Measurements from ENCODE around the gene TMEM74B.
"Not testable (repeated sequence)": the region's sequence is repeated elsewhere in the genome, so short reads cannot be mapped to it uniquely, and the experiment has no call there.

TMEM74B gene

DNA sequence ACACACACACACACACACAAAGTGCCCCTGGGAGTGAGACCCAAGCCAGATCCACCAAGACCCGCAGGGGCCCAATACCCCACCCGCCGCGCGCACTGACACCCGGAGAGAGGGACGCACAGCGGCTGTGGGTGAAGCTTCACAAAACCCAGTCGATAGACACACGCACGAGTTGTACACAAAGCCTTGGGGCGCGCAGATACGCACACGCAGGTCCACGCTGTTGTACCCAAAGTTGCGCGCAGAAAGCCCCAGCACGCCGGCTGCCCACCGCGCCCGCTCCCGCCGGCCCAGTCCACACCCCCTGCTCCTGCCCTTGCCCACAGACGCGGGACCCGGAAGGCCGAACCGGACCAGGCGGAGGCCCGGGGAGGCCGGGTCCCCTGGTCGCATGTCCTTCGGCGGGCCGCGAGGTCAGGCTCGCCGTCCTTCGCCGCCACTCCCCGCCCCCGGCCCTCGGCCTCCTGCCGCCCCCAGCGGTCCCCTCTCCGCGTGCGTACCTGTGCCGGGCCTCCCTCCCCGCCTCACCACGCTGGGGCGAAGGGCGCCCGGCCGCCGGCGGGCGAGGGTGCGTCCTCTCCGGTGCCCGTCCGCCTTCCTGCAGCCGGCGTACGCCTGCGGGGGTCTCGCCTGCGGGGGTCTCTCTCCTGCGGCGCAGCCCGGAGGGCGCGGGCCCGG is at the start of gene TMEM74B:
TSS of gene TMEM74B (minus strand) at position 344 of the 678 bp plus-strand sequence. CDS start 1,180 bp downstream, outside the sequence.
- peak; percentile 32 for DNase-seq

GRCh38 chr20:1232286-1233111 is 47.7 kb upstream of the TMEM74B start:
- DNase-seq, result no peak

GRCh38 chr20:1229541-1229940 is 44.8 kb upstream of the TMEM74B start:
- DNase-seq, result no peak

GRCh38 chr20:1225783-1226654 is 41.2 kb upstream of the TMEM74B start, which contains the start of gene RAD21L1:
Gene RAD21L1 (plus strand): TSS chr20:1226044. CDS start chr20:1228454, 2,410 bp downstream.
- peak; percentile 15 for DNase-seq

DNA sequence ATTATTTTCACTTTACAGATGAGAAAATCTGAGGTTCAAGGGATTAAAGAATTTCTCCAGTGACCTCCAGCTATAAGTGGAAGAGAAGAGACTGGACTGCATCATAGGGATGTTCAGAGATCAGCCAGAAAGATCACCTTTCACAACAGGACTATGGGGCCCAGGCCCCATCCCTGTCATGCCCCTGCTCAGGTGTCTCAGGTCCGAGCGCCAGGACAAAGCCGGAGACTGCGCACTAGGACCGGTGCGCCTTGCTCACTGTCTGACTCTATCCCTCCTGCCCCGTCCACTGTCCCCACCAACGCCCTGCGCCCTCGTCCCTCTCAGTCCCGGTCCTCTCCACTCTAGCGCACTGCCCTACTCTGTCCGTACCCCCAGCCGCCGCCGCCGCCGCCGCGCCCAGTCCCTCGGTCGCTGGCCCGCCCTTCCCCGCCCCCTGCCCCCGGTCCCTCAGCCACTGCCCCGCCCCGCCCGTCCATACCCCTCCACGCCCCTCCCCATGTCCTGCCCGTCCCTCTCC is 40.5 kb upstream of the TMEM74B start:
- no peak for DNase-seq

DNA sequence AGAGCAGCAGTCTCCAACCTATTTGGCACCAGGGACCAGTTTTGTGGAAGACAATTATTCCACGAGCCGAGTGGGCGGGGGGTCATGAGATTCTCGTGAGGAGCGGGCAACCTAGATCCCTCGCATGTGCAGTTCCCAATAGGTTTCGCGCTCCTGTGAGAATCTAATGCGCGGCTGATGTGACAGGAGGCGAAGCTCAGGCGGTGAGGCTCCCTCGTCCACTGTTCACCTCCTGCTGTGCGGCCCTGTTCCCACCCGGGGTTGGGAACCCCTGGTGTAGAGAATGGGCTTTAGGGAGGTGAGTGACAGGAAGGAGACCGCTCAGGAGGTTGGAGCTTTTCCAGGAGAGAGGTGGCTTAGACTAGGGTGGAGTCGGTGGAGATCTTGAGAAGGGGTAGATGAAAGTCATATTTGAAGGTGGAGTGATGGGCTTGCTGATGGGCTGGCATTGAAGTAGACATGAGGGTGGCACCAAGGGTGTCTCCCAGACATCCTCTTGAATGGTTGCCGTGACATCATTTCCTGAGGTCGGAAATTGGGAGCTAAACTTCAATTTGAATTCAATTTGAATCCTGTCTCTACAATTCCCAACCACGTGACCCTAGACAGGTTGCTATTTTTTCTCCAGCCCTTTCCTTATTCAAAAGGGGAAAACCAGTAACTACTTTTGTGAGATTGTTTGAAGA is 39.6 kb upstream of the TMEM74B start:
- DNase-seq, result no peak

GRCh38 chr20:1222750-1223149 is 38.0 kb upstream of the TMEM74B start:
- DNase-seq, result not testable (repeated sequence)

DNA sequence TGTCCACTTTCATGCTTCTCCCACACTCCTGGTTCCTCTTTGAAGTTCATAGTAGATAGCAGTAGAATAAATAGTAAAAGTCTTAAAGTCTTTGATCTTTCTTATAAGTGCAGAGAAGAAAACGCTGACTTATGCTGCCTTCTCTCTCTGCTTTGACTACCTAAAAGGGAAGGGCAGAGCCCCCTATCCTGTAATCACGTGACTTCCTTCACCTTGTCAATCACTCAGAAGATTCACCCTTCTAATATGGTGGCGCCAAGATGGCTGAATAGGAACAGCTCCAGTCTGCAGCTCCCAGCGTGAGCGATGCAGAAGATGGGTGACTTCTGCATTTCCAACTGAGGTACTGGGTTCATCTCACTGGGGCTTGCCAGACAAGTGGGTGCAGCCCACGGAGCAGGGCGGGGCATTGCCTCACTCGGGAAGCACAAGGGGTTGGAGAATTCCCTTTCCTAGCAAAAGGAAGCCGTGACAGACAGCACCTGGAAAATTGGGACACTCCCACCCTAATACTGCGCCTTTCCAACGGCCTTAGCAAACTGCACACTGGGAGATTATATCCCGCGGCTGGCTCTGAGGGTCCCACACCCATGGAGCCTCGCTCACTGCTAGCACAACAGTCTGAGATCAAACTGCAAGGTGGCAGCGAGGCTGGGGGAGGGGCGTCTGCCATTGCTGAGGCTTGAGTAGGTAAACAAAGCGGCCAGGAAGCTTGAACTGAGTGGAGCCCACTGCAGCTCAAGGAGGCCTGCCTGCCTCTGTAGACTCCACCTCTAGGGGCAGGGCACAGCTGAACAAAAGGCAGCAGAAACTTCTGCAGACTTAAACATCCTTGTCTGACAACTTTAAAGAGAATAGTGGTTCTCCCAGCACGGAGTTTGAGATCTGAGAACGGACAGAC is 32.0 kb upstream of the TMEM74B start:
- DNase-seq, result not testable (repeated sequence)

- no peak for DNase-seq
Observed at GRCh38 chr20:1215386-1216170, 30.8 kb upstream of the TMEM74B start.

GRCh38 chr20:1214838-1215261 is 30.1 kb upstream of the TMEM74B start:
- no peak for DNase-seq

DNA sequence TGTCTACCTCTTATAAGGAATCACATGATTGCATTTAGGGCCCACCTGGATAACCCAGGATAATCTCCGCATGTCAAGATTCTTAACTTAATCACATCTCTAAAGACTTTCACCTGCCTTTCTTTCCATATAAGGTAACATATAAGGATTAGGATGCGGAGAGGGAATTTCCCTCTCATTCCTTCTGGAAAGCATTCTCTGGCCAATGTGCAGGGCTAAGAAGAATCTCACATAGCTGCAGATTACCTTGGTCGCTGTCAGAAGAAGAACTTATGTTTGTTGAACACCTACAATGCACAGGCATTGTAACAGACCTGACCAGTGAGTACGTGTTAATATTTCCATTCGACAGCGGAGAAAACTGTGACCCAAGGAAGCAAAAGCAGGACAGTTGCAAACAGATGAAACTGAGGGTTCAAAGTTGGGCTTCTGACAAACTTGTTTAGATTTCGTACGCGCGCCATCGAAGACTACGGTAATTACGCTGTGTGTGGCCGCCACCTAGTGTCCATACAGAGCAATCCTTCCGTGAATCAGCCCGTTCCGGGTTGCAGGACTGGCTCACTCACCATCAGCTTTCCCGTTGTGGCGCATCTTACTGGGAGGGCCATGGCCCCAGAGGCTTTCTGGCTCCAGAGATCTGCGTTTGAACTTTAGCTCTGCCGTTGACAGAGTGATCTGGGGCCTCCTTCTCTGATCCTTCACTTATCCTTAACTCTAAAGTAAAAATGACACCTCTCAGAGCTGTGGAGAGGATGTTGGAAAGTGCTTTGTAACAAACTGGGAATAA is 28.0 kb upstream of the TMEM74B start:
- peak; percentile 37 for DNase-seq

- no peak for DNase-seq
Observed at GRCh38 chr20:1212023-1212422, 27.2 kb upstream of the TMEM74B start.

GRCh38 chr20:1210501-1210900 is 25.7 kb upstream of the TMEM74B start:
- DNase-seq, result no peak

DNA sequence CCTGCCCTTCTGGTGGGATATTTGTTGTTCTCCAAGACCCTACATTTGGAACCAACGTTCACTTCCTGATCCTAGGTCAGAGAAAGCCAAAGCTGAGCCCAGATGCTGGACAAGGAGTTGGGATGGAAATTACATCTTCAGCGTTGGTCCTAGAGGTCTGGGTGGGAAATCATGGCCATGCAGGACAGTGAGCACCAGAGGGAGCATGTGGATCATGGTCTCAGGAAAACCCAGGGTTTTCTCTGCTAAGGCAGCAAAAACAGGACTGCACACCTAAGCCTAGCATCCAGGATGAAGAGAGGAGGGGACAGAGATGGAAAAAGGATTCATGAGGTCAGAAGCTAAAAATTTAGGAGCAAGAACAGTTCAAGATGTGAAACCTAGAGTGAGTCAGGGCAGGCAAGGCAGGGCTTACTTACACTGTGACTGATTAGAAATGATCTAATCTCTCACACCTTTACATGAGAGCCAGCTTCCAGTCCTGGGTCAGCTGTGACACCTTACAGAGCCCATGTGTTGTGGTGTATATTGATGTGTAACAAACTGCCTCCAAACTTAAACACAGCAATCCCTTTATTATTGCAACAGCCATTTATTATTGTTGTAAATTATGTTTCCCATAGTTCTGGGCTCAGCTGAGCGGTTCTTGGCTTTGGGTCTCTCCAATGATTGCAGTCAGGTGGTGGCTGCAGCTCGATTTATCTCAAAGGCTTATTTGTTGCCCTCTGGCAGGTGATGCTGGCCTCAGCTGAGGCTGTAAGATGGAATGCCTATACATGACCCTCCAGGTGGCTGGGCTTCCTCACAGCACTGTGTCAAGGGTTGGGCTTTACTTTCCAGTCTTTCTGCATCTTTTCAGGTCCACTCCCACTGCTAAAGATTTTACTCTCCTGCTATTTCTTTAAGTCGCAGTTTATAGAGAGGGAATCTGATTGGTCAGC is 24.9 kb upstream of the TMEM74B start:
- no peak for DNase-seq

DNA sequence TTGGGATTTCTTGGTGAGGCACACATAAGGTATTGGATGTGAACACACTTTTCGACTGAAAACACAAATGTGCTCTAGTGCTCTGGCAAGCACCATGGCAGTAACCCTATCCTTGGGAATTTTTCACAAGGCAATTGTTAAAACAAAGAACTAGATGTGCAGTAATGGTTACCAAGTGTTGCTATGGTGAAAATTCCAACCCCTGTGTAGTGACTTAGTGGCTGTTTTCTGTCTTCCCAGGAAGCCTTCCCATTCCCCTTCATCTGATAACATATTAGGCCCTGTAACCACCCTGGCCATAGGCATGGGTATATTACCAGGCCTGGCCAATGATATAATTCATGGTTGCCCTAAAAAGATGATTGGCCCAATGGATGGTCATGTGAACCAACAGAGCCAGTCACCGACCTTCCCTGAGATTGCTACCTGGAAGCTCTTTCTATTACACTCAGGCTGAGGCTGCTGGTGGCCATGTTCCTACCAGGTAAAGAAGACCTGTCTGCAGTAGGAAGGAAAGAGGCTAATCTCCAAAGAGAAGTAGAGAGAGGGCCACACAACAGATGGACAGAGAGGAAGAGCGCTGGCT is 22.6 kb upstream of the TMEM74B start:
- no peak for DNase-seq

DNA sequence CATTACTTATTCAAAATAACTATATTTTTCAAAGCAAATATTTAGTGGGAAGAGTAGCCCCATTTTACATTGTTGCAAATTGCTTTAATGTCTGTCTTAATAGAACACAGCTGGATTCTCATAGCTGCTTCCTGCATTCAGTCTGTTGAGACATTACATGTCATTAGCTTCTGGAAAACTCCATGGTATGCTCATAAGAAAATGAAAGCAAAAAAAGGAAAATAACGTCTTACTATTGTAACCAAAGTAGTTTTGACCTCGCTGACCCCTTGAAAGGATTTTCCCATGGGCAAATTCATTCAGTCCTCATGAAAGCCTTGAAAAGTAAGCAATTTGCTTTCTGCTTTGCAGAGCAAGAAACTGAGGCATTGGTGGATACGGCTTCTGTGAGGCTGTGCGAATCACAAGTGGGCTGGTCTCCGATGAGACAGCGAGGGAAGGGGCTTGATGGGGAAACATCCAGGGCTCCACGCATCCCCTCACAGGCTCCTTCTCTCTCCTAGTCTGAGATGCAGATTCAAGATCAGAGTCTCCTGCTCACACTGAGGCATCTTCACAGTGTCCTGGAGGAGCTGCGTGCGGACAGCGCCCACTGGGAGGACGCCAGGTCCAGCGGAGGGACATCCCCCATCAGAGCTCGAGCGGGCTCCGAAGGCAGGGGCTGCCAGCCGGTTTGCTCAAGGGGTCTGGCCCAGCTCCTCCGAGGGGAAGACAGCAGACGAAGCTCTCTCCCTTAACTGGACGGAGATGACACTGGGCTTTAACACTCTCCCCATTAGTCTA is 21.8 kb upstream of the TMEM74B start:
- DNase-seq, result no peak

GRCh38 chr20:1205802-1206201 is 21.0 kb upstream of the TMEM74B start:
- no peak for DNase-seq

All from COR-L47 (cell line).